Suprapubic skin (tissue), 4 donors: Measurements from ENCODE around the gene MDFI.

Source experiments
- CTCF ChIP-seq, 2 donors: fragments of 200-600 bp in 1 of 2; fragments of 450-650 bp in 1 of 2; sonication (generic) in 1 of 2; IDR thresholded peaks; one replicate each; pipeline ENCODE4 v1.5.1; 2016 to 2019; ENCODE audit warnings: antibody characterized with exemption in 2 of 2, mild to moderate bottlenecking in 1 of 2, moderate library complexity in 1 of 2
- EP300 ChIP-seq: sonication (generic); formaldehyde crosslinking; IDR thresholded peaks from one replicate; pipeline ENCODE4 v1.6.1; 2017; ENCODE audit warnings: antibody characterized with exemption
- POLR2A ChIP-seq, 2 donors: fragments of 450-650 bp; IDR thresholded peaks; one replicate each; pipeline ENCODE4 v1.6.1; 2017; ENCODE audit warnings: antibody characterized with exemption in 2 of 2, mild to moderate bottlenecking in 2 of 2, moderate library complexity in 2 of 2
- POLR2AphosphoS5 ChIP-seq, 3 donors: sonication (generic); formaldehyde crosslinking; IDR thresholded peaks; one replicate each; pipeline ENCODE4 v1.6.1; 2017; ENCODE audit warnings: antibody characterized with exemption in 3 of 3

GRCh38 chr6:41630069-41630468 is 8.2 kb upstream of the MDFI start:
- TF ChIP-seq CTCF (IDR thresholded peaks at IDR 0.05): no peak
- no peak for TF ChIP-seq POLR2A (IDR thresholded peaks at IDR 0.05)
- no peak for TF ChIP-seq EP300
- no peak for TF ChIP-seq POLR2AphosphoS5 (IDR thresholded peaks at IDR 0.05)
